Lower lobe of right lung (tissue), 2 donors: ENCODE results near the gene JAZF1. TPM values are rescaled to one million over a fixed set of nuclear protein-coding genes. Genes with fewer than 3 reads are reported as not detected.

Experiments used
- ATAC-seq, 2 donors: fragments of 200-7000 bp; cut with Tn5 transposase; one replicate each; pipeline ENCODE4 v1.9.1; 2020 to 2022; ENCODE audit warnings: mild to moderate bottlenecking in 2 of 2, moderate library complexity in 2 of 2
- DNase-seq: peaks from one replicate; pipeline ENCODE4 v3.0.0-alpha.2; 2020
- H3K27ac ChIP-seq: fragments of 200-600 bp; one replicate; pipeline ENCODE4 v1.8.0; 2022
- H3K27me3 ChIP-seq: fragments of 200-600 bp; one replicate; pipeline ENCODE4 v1.8.0; 2022; ENCODE audit warnings: low read depth
- H3K36me3 ChIP-seq: fragments of 200-600 bp; one replicate; pipeline ENCODE4 v1.8.0; 2022; ENCODE audit warnings: mild to moderate bottlenecking
- H3K4me1 ChIP-seq: fragments of 200-600 bp; one replicate; pipeline ENCODE4 v1.8.0; 2022
- H3K4me3 ChIP-seq: fragments of 200-600 bp; one replicate; pipeline ENCODE4 v1.8.0; 2022; ENCODE audit warnings: mild to moderate bottlenecking
- H3K9me3 ChIP-seq: fragments of 200-600 bp; one replicate; pipeline ENCODE4 v1.8.0; 2022
- intact Hi-C: fragments of 100-400 bp; cut with DNase I; formaldehyde crosslinking; loops from one replicate; pipeline ENCODE4 v1.11.0; 2022
- total RNA-seq: library from RNA; stranded (reverse); fragmentation: NEBNext Ultra II Directional; extraction: Animal tissue kit (Norgen Biotek cat#: 25700); gene quantifications from one replicate; pipeline ENCODE4 v1.2.1, GENCODE V29; 2021
- TF ChIP-seq, protein P1 (sequence below): fragments of 200-600 bp; IDR thresholded peaks from one replicate; pipeline ENCODE4 v1.8.0; 2022; ENCODE audit warnings: antibody characterized with exemption, mild to moderate bottlenecking
- donor health status: DM: no; HTN: yes; CAD: no; lungs with severe emphysema.

JAZF1 gene
- total RNA-seq, 1 donor from 2014 or later, result 19.4 TPM

DNA sequence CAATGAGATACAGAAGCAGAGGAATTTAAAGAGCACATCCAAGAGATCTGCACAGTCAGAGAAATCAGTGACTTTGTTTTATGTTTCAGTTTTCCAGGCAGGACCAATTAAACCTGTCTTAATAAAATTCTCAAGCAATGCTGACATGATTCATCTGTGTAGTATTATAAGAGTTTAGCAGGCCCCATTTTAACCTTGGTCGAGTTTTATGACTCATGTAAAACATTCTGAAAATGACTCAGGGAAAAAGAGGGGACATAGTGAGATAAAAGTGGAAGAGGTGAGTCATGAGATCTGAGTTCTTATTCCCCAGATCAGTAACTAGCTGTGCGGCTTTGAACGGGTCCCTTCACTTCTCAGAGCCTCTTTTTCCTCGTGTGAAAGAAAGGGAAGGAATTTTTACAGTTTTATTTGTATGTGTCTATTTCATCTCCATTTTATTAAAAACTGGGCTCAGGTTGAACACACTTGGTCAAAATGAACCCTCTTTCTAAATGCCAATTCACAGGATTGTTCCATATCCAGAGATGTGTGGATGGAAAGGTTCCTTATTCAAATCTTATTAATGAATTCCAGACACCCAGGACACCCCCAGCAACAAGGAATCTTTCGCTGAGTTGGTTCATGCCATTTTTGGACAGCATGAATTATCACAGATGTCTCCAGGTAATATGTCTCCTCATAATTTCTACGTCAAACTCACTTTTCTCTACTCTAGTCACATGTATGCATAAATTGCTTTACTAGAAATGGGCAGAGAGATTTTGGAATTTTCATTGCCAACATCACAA is 143.2 kb downstream of the JAZF1 start:
- H3K27ac ChIP-seq, result no peak overlapping the region
- intact Hi-C loops, result no loop called here
- DNase-seq (no peak), ATAC-seq (peak; percentile 76 to 89)
- H3K4me3 ChIP-seq, result no peak overlapping the region
- no peaks in the 10 kb centered on the region for H3K36me3 ChIP-seq
- TF ChIP-seq, protein P1, sequence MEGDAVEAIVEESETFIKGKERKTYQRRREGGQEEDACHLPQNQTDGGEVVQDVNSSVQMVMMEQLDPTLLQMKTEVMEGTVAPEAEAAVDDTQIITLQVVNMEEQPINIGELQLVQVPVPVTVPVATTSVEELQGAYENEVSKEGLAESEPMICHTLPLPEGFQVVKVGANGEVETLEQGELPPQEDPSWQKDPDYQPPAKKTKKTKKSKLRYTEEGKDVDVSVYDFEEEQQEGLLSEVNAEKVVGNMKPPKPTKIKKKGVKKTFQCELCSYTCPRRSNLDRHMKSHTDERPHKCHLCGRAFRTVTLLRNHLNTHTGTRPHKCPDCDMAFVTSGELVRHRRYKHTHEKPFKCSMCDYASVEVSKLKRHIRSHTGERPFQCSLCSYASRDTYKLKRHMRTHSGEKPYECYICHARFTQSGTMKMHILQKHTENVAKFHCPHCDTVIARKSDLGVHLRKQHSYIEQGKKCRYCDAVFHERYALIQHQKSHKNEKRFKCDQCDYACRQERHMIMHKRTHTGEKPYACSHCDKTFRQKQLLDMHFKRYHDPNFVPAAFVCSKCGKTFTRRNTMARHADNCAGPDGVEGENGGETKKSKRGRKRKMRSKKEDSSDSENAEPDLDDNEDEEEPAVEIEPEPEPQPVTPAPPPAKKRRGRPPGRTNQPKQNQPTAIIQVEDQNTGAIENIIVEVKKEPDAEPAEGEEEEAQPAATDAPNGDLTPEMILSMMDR, result no peak
- peaks cover 15% of the 10 kb centered on the region for H3K4me1 ChIP-seq
- no peaks in the 10 kb centered on the region for H3K27me3 ChIP-seq
- no peaks in the 10 kb centered on the region for H3K9me3 ChIP-seq

DNA sequence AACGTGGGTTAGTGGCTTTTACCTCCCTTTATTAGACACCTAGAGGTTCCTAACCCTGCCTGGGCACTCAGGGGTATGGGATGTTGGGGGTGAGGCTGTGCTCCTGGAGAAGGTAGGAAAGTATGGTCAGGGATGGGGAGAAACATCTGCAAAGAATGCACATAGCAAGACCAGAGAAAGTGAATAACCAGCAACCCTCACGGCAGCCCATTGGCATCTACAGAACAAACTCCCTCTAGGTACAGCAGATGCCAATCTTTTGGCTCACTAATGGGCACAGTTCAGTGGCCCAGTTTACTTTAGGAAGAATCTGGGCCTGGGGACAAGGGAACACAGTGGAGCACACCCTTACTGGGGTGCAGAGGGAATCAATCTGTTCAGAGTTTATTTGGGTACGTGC is 143.9 kb downstream of the JAZF1 start:
- Histone ChIP-seq H3K27ac (no peak overlapping the region), H3K4me1 (peaks cover 15% of the 10 kb centered on the region), H3K27me3 (no peaks in the 10 kb centered on the region), H3K36me3 (no peaks in the 10 kb centered on the region), H3K4me3 (no peak overlapping the region), H3K9me3 (no peaks in the 10 kb centered on the region)
- TF ChIP-seq, protein P1, result no peak
- intact Hi-C loops, result no loop called here
- DNase-seq, result no peak
- ATAC-seq, result peak in 1 of 2 donors; percentile 26

DNA sequence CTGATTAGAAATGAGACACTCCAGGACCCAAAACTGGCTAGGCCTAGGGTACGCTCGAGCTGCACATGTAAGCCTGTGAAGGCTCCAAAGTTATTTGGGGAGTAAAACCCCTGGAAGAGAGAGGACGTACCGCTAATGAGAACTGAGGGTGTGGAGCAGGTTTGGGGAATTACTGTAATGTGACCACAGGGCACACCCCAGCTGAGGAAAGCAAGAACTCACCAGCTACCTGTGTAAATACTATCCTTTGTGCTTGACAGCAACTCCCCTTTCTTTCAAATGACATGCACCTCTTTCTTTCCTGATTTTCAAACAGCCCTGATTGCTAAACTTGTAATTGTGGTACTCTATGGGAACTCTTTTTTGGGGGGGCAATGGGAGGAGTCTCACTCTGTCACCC is 147.2 kb downstream of the JAZF1 start:
- Histone ChIP-seq H3K9me3 (no peaks in the 10 kb centered on the region), H3K27ac (no peak overlapping the region), H3K36me3 (no peaks in the 10 kb centered on the region), H3K4me1 (peaks cover 15% of the 10 kb centered on the region), H3K27me3 (no peaks in the 10 kb centered on the region), H3K4me3 (no peak overlapping the region)
- TF ChIP-seq, protein P1, result no peak
- no peak for ATAC-seq
- no peak for DNase-seq
- intact Hi-C loops, result no loop called here

DNA sequence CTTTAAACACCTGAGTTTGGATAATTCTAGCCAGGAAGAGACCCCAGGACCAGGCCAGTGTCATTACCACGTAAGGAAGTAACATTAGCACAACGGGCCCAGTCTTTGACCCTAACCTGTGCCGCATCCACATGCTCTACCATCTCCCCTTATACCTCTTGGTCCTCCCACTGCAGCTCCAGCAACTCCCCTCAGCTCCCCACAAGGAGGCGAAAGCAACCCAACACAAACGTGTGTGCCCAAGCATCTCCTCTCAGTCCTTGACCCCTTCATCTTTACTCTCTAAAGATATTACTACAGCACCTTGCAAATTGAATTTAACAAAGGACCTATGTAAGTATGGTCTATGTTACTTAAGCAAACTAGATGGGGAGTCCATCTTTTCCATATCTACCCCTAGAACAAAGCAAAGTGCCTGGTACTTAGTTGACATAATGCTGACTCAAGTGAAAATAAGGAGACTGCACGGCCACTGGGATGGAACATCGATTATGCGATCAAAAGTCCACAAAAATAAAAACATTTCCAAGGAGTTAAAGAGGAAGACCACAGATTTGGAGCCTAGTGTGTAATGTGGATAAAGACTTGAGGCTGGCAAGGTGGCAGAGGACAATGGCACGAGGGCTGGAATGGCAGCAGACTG is 147.7 kb downstream of the JAZF1 start:
- TF ChIP-seq, protein P1, result no peak
- DNase-seq (no peak), ATAC-seq (no peak)
- intact Hi-C loops, result no loop called here
- H3K27ac ChIP-seq, result no peak overlapping the region
- H3K9me3 ChIP-seq, result no peaks in the 10 kb centered on the region
- no peaks in the 10 kb centered on the region for H3K36me3 ChIP-seq
- H3K27me3 ChIP-seq, result no peaks in the 10 kb centered on the region
- peaks cover 15% of the 10 kb centered on the region for H3K4me1 ChIP-seq
- H3K4me3 ChIP-seq, result no peak overlapping the region

DNA sequence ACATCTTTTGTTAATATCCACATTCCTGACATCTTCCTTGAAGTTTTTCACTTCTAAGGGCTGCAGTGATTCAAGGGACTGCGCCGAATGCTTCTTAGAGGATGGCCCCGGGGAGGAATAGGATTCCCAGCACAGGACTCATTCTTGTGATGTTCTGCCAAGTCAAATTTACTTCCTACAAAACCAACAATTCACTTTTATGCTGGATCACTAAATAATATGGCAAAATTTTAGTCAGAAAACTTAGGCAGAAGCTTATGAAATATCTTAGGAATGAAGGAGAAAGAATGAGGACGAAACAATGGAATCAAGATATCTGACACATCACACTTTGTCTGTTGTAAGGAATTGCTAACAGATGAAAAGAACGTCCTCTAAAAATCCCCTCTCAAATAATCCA is 151.5 kb downstream of the JAZF1 start:
- no peaks in the 10 kb centered on the region for H3K36me3 ChIP-seq
- TF ChIP-seq, protein P1, result no peak
- DNase-seq (no peak), ATAC-seq (no peak)
- H3K27me3 ChIP-seq, result no peaks in the 10 kb centered on the region
- H3K4me3 ChIP-seq, result no peak overlapping the region
- no peaks in the 10 kb centered on the region for H3K4me1 ChIP-seq
- intact Hi-C loops, result no loop called here
- no peak overlapping the region for H3K27ac ChIP-seq
- H3K9me3 ChIP-seq, result no peaks in the 10 kb centered on the region
